Activated CD4-positive, CD25-positive, alpha-beta regulatory T cell treated with anti-CD3 and anti-CD28 coated beads, Interleukin-2, amount 50 U/mL, for 24 hours (primary cell): ENCODE data around the gene AMH.

ENCODE experiments used
- ATAC-seq, 2 donors: fragments of 150-1000 bp; cut with Tn5 transposase; one replicate each; pipeline ENCODE4 v1.10.0; 2021; ENCODE audit warnings: mild to moderate bottlenecking in 1 of 2, moderate library complexity in 1 of 2

The AMH gene

DNA sequence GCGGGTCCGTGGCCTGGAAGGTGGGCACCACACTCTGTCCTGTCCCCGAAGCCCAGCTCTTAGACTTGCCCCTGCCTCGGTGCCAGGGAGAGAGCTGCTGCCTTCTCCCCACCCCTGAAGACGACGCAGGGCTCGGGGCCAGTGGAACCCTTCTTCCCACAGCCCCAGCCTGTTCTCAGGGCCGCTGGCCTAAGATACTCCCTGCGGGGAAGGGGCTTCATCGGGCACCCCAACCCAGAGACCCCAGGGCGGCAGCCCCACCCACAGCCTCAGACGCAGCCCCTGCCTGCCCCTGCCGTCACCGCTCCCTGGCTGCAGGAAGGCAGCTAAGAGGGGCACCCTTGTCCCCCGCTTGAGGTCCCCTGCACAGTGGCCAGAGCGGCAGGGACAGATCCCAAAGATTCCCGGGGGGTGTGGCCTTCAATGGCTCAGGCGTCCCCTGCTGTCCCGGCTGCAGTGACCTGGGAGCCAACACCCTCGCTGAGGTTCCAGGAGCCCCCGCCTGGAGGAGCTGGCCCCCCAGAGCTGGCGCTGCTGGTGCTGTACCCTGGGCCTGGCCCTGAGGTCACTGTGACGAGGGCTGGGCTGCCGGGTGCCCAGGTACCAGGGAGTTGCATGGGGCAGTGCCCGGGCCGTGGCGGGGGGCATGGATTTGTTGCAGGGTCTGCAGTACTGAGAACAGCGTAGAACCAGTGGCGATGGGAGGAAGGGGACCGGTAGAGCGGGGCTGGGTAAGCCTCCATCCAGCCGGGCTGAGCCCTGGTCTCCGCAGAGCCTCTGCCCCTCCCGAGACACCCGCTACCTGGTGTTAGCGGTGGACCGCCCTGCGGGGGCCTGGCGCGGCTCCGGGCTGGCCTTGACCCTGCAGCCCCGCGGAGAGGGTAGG lies 1.0 kb downstream of the AMH start:
- no peak for ATAC-seq

DNA sequence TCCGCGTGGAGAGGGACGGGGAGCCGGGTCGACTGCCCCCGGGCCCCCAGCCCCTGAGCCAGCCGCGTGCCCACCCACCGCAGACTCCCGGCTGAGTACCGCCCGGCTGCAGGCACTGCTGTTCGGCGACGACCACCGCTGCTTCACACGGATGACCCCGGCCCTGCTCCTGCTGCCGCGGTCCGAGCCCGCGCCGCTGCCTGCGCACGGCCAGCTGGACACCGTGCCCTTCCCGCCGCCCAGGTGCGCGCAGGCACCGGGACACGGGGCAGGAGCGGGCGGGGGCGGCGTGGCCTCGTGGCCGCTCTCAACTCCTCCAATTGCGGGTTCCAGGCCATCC lies 1.6 kb downstream of the AMH start:
- no peak for ATAC-seq

DNA sequence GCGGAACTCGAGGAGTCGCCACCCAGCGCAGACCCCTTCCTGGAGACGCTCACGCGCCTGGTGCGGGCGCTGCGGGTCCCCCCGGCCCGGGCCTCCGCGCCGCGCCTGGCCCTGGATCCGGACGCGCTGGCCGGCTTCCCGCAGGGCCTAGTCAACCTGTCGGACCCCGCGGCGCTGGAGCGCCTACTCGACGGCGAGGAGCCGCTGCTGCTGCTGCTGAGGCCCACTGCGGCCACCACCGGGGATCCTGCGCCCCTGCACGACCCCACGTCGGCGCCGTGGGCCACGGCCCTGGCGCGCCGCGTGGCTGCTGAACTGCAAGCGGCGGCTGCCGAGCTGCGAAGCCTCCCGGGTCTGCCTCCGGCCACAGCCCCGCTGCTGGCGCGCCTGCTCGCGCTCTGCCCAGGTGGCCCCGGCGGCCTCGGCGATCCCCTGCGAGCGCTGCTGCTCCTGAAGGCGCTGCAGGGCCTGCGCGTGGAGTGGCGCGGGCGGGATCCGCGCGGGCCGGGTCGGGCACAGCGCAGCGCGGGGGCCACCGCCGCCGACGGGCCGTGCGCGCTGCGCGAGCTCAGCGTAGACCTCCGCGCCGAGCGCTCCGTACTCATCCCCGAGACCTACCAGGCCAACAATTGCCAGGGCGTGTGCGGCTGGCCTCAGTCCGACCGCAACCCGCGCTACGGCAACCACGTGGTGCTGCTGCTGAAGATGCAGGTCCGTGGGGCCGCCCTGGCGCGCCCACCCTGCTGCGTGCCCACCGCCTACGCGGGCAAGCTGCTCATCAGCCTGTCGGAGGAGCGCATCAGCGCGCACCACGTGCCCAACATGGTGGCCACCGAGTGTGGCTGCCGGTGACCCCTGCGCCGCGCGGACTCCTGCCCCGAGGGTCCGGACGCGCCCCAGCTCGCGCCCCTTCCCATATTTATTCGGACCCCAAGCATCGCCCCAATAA lies 2.3 kb downstream of the AMH start:
- ATAC-seq, result peak; percentile 19 to 25

DNA sequence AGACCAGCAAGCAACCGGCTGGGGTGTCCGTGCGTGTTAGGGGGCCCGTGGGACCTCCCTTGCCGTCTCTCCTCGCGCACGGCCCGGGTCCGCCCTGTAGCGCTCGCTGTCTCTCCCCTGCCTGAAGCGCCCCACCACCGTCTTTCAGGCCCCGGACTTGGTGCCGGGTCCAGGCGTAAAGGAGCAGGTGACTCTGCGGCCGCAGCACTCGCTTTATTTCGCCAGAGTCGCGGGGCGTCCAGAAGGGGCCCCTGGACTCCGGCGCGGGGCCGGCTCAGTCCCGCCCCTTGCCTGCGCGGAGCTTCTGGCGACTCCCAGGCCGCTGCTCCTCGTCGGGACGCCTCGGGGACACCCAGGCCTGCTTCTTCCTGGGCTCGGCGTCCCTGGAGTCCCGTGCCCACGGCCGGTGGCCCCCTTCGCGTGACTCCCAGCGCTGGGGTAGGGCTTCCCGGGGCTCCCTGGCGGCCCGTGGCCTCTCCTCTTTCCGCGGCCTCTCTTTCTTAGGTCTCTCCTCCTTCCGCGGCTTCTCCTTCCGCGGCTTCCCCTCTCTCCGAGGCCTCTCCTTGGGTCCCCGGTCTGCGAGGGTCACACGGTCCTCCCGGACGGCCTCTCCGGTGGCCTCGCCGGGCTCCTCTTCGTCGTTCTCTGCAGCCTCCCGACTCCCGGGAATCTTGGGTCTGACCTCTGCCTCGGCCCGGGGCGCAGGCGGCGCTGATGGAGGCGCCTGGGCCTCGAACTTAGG lies 3.1 kb downstream of the AMH start:
- ATAC-seq, result no peak

DNA sequence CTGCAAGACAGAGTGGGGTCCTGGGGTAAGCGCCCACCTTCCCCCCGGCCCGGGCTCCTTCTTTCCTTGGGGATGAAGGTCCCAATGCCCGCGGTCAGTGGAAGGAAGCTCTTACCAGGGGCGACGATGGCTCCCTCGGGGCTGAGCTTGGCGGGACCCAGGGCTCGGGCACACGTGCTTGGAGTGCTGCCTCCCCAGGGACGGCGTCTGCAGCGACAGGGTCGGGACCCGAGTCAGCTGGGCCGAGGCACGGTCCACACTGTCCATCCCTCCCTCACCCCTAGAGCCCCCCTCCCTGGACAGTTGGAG lies 3.6 kb downstream of the AMH start:
- peak; percentile 1 to 3 for ATAC-seq

DNA sequence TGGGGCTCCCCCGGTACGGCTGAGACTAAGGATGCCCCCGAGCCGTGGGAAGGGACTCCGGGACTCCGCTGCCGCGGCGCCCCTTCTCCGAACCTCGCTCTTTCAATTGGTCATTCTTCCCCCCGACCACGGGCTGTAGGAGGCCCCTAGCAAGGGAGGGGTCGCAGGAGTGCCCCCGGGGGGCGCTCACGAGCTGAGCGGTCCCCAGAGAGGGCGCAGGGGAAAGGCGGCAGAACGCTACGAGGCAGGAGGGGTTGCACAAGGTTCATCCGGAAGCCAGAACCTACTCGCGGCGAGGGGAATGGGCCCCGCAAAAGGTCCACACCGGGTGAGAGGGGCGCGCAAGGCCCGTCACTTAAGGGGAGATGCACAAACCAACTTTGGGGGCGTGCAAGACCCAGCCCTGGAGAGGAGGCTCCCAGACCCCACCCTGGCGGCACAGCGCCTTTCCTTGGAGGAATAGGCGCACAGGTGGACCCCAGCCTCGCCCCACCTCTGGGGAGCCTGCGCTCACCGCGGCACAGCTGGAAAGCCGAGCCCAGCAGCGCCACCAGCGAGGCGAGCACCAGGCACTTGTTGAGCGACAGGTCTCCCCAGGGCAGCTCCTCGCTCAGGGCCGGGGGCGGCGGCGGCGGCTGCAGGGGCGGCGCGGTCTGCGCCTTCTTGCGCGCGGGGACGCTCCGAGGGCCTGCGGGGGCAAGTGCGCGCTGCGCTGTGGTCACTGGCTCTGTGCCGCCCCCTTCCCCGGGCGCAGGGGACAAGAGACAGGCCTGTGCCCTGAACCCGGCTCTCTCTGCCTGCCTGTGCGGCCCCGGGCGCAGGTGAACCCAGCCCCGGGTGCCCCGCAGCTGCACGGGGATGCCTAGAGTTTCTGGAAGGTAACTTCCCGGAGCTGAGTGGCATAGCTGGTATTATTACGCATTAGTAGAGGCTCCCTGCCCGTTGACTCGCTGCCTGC lies 4.3 kb downstream of the AMH start:
- ATAC-seq, result peak; percentile 32 to 39

DNA sequence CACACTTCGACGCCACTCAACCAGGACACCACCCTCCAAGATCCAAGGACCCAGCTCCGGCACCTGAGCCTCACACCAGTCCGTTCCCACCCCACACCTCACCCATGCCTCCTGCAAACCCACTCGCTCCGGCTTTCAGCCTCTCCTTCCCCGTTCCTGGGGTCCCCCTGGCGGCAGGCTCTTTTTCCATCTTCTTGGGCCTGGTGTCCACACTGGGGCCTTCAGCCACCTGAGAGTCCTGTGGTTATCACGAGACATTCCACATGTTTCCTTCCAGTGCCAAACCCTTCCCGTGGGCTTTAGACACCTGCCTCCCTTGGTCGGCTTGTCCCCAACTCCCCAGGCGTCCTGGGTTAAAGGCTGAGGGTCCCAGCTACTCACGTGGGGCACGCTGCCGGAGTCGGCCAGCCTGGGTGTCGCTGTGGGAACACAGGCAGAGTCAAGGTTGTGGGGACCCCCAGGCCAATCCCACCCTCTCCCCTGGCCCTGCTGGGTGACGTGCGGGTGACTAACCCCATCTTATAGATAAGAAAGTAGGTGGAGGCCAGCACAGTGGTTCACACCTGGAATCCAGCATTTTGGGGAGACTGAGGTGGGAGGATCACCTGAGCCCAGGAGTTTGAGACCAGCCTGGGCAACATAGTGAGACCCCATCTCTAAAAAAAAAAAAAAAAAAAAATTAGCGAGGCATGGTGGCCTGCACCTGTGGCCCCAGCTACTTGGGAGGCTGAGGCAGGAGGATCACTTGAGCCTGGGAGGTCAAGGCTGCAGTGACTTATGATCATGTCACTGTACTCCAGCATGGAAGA lies 5.1 kb downstream of the AMH start:
- no peak for ATAC-seq

DNA sequence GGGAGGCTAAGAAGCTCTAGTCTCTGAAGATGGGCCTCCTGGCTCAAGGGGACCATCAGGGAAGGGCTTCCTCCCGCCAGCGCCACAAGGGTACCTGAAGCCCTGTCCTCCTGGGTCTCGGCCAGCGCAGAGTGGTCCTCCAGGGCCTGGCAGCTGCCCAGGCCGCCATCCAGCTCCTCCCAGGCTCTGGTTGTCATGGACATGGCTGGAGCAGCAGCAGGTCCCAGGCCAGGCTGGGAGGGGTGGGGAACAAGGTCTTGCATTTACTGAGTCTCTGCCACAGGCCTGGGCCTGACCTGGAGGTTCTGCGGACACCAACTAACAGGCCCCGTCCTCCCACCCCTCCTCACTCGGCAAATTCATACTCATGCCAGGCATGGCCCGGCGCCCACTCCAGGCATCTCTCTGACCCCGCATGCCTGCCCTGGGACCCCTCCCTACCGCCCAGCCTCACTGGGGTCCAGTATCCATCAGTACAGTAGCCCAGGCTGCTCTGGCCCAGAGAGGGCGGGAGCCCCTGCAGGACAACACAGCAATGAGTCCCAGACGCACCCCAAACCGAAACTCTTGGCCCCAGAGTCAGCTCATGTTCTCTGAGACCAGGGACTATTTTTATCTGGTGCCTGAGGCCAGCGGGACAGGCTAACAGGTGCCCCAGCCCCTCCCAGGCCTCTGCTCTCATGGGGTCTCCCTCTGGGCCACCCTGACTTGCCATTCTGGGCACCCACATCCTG lies 6.2 kb downstream of the AMH start:
- ATAC-seq, result no peak

DNA sequence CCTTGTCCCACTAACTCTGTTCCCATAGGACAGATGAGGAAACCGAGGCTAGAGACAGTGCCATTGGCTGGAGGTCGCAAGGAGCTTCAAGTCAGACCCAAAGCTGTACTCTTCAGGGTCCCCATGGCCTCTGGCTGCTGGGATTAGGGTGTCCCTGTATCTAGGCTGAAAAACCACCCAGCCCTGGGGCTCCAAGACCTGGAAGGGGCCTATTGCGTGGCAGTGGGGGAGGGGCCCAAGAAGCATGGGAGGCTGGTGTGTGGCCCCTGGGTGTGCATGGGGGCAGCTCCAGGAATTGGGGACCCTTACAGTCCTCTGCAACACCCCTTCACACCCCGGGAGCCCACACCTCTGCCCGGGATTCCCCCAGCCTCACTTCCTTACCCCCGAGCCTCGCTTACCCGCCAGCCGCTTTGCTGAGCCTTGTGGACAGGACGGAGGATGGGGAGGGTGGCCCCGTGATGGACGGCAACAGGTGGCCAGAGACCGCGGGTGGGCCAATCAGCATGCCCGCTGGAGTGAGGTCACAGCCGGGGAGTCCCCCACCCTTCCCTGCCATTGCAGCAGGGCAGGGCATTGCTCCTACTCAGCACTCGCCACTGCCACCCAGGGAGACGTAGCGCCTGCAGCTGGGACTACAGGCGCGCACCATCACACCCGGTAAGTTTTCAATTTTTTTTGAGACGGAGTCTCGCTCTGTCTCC lies 7.0 kb downstream of the AMH start, which contains the start of gene JSRP1:
Gene JSRP1 (minus strand): TSS at position 436 of the 704 bp plus-strand sequence. CDS start 1,103 bp downstream, outside the sequence.
- no peak for ATAC-seq

DNA sequence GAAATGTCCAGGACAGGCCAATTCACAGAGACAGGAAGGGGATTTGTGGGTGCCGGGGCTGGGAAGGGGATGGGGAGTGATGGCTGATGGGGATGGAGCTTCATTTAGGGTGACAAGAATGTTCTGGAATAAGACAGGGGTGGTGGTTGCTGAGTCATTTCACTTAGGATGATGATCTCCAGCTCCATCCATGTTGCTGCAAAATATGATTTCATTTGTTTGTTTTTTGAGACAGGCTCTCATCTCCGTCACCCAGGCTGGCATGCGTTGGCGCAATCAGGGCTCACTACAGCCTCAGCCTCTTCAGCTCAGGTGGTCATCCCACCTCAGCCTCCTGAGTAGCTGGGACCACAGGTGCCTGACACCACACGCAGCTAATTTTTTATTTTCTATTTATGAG lies 10.2 kb downstream of the AMH start:
- no peak for ATAC-seq

DNA sequence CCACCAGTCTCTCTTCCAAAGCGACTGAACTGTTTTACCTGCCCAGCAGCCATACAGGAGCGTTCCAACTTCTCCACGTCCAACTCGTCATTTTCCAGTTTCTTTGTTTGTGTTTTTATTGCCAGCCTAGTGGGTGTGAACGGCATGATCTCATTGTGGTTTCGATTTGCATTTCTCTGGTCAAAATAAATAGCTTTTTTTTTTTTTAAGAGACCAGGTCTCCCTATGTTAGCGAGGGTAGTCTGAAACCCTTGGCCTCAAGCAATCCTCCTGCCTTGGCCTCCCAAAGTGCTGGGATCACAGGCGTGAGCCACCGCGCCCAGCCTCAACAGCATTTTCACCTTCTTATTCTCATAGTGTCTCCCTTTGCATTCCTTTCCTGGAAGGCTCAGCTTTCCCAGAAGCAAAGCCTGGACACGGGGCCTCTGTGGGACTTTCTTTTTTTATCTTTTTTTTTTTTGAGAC lies 11.2 kb downstream of the AMH start:
- ATAC-seq, result peak in 1 of 2 donors; percentile 18

DNA sequence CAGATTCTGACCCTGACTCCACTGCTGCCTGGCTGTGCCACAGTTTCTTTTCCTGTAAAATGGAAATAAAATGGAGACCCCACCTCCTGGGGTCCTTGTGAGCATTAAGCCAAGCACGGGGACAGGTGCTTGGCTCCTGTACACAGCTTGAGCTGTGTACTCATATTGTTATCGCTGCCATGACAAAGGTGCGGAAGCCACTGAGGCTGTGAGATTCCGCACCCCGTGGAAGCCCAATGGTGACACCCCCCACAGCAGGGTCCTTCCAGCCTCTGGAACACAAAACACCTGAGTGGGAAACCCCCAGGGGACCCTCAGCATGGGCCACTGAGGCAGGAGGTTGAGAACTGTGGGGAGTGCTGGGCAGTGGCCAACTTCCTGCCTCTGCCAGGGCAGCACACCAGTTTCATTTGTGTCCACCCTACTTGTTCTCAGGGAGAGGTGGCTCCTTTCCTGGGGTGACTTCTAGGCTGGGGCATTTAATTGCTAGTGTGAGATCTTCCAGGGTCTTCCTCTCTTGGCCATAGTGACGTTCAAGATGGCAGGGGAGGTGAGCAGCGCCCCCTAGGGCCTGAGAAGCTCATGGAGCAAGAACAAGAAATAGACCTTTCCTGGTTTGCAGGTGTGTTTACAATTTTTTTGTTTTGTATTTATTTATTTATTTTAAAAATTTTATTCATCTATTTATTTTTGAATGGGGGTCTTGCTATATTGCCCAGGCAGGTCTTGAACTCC lies 12.5 kb downstream of the AMH start:
- no peak for ATAC-seq

DNA sequence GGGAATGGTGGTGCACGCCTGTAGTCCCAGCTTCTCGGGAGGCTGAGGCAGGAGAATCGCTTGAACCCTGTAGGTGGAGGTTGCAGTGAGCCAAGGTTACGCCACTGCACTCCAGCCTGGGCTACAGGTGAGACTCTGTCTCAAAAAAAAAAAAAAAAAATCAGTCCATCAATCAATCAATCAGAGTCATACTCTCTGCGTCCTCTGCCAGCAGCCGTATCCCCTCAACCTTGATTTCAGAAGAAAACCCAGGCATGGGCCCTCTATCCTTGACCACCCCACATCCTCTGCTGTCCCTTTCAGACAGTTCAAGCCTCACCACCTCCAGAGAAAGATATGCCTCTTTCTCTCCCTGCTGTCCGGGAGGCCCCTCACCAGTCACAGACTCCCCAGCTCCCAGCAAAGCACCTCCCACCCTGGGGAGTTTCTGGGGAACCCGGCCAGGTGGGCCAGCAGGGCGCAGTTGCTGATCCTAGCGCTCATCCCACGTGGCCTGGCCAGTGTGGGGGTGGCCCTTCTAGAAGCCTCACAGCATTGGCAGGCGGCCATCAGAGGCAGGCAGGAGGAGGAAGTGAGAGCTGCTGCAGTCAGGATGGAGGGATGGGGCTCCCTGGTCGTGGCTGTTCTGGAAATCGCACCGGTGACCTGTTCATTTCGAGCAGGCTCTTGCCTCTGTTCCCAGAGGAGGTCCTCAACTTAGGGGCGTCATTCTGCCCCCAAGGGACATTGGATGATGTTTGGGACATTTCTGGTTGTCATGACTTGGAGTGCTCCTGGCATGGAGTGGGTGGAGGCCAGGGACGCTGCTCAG lies 17.3 kb downstream of the AMH start:
- ATAC-seq, result no peak

DNA sequence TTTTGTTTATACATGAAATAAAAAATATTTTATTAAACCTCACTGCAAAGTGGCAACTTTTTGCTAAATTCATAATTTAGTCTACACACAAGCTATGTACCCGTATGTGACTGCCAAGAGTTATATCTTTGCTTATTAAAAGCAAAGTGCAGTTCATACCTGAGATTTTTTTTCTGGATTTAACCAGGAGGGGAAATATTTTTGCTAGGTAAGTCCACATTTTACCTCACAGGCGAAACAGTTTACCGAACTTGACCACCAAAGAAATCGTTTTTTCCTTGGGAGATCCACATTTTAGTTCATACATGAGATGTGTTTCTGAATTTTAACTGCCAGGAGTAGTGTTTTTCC lies 19.3 kb downstream of the AMH start:
- ATAC-seq, result no peak

DNA sequence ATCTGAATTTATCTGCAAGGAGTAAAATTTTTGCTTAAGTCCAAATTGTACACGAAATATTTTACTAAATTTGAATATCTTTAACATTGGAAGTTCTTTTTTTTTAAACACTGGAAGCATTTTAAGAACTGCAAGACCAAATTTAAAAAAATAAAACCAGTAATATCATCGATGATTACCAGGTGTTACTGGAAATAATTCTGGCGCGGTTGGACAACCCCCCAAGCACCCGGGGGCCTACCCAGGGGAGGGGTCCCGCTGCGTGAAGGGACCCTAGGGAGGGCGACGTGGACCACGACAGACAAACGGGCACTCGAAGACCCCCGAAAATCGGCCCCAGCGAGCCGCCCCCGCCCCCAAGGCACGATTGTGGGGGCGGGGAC lies 19.7 kb downstream of the AMH start:
- no peak for ATAC-seq

DNA sequence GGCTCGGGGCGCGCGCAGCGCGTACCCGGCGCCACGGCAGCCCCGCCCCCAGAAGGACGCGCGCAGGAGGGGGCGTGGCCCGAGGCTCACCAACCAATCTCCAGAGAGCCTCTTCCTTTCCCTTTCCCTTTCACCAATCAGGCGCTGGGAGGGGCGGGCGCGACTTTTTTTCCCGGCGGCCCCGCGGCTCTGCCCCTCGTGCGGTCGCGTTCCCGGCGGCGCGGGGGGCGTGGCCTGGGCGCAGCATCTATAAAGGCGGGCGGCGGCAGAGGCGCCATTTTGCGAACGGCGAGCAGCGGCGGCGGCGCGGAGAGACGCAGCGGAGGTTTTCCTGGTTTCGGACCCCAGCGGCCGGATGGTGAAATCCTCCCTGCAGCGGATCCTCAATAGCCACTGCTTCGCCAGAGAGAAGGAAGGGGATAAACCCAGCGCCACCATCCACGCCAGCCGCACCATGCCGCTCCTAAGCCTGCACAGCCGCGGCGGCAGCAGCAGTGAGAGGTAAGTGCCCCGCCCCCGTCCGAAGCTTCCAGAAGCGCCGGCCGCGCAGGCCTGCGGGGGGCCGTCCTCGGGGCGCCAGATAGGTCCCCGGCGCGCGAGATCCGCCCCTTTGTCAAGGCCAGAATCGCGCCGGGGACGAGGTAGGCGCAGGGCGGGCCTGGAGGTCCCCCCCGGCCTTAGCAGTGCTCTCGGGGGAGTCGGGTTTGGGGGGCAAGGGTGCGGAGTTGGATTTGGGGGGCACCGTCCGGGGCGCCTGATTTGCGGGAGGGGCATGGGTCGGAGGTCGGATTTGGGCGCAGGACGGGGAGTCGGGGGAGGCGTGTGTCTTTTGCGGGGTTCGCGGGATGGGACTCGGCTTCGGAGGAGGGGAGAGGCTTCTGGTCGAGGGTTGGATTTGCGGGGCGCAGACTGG lies 20.4 kb downstream of the AMH start:
- ATAC-seq, result peak; percentile 82 to 85

DNA sequence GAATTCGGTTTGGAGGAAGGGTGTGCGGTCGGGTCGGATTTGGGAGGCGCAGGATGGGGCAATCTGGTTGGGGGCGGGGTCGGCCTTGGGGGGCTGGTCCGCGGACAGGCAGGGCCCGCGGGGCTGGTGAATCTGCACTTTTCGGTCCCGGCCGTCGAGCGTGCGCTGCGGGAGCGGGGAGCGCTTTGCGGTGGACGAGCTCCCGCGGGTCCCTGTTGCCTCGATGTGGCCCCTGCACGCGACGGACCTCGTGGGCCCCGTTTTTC lies 21.0 kb downstream of the AMH start:
- no peak for ATAC-seq
